Measurements from ENCODE around the gene ABCG2.

ABCG2 gene

DNA sequence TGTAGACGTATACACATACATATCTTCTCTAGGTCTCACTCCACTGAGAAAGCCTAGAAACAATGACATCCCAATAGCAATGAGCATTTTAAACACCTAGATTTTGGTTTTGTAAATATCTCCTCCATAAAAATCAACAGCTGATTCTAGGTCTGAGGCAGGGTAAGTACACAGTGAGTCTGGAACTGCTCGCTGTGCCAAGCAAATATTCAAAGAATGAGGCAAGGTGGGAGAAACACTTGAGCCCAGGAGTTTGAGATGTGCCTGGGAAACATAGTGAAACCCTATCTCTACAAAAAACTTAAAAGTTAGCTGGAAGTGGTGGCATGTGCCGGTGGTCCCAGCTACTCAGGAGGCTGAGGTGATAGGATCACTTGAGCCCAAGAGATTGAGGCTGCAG lies 22.2 kb downstream of the ABCG2 start:
- POLR2A ChIA-PET = no interaction called here
- H3K4me1 ChIP-seq (ENCODE audit: control insufficient read depth, insufficient read depth, low read length) = no peaks in the 10 kb centered on the region
- H3K27ac ChIP-seq (ENCODE audit: extremely low read depth, low read depth, low read length) = no peak overlapping the region
- no peaks in the 10 kb centered on the region for H3K36me3 ChIP-seq (ENCODE audit: control insufficient read depth in 2 of 2, insufficient read depth in 1 of 2, low read length in 2 of 2)
- H3K9me3 ChIP-seq (ENCODE audit: control insufficient read depth, insufficient read depth, low read depth, low read length) = no peaks in the 10 kb centered on the region
- no peak overlapping the region for H3K4me3 ChIP-seq (ENCODE audit: low read depth, low read length)
- TF ChIP-seq ZNF660 (tag by site-specific recombination; IDR thresholded peaks at IDR 0.05) (no peak), ZNF791 (tag by site-specific recombination; IDR thresholded peaks at IDR 0.05) (no peak), ZNF155 (tag by site-specific recombination; IDR thresholded peaks at IDR 0.05) (no peak)
- TF ChIP-seq, protein P1, sequence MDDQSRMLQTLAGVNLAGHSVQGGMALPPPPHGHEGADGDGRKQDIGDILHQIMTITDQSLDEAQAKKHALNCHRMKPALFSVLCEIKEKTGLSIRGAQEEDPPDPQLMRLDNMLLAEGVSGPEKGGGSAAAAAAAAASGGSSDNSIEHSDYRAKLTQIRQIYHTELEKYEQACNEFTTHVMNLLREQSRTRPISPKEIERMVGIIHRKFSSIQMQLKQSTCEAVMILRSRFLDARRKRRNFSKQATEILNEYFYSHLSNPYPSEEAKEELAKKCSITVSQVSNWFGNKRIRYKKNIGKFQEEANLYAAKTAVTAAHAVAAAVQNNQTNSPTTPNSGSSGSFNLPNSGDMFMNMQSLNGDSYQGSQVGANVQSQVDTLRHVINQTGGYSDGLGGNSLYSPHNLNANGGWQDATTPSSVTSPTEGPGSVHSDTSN (CRISPR knock-in tag; IDR thresholded peaks at IDR 0.05) = no peak
- CTCF ChIA-PET = interaction anchor here (0.8 kb wide), 1 partner anchor 283 kb away, joined by 4 read pairs; no protein-coding TSS in a partner anchor

GRCh38 chr4:88135356-88135663 lies 23.1 kb downstream of the ABCG2 start:
- Histone ChIP-seq H3K9me3 (ENCODE audit: control insufficient read depth, insufficient read depth, low read depth, low read length) (no peaks in the 10 kb centered on the region), H3K36me3 (ENCODE audit: control insufficient read depth in 2 of 2, insufficient read depth in 1 of 2, low read length in 2 of 2) (no peaks in the 10 kb centered on the region), H3K27ac (ENCODE audit: extremely low read depth, low read depth, low read length) (no peak overlapping the region), H3K4me1 (ENCODE audit: control insufficient read depth, insufficient read depth, low read length) (no peaks in the 10 kb centered on the region), H3K4me3 (ENCODE audit: low read depth, low read length) (no peak overlapping the region)
- TF ChIP-seq ZNF416 (tag by site-specific recombination; IDR thresholded peaks at IDR 0.05) (no peak), ZNF274 (IDR thresholded peaks at IDR 0.05; ENCODE audit: low read length) (no peak), ZNF274 (tag by site-specific recombination; IDR thresholded peaks at IDR 0.05; ENCODE audit: borderline replicate concordance) (no peak), ZNF423 (tag by site-specific recombination; IDR thresholded peaks at IDR 0.05) (no peak), ZNF518A (tag by site-specific recombination; conservative IDR thresholded peaks at IDR 0.05; ENCODE audit: low read depth) (no peak), ZNF302 (tag by site-specific recombination; IDR thresholded peaks at IDR 0.05; ENCODE audit: low read depth) (no peak), ZNF777 (tag by site-specific recombination; IDR thresholded peaks at IDR 0.05; ENCODE audit: borderline replicate concordance) (no peak), ZNF76 (tag by site-specific recombination; IDR thresholded peaks at IDR 0.05; ENCODE audit: borderline replicate concordance, low read depth) (no peak), ZNF354C (tag by site-specific recombination; IDR thresholded peaks at IDR 0.05; ENCODE audit: borderline replicate concordance, low read depth) (no peak), KLF16 (tag by site-specific recombination; IDR thresholded peaks at IDR 0.05) (no peak), ZNF10 (tag by site-specific recombination; IDR thresholded peaks at IDR 0.05) (no peak), GFI1B (tag by site-specific recombination; IDR thresholded peaks at IDR 0.05) (no peak), ZNF202 (tag by site-specific recombination; IDR thresholded peaks at IDR 0.05; ENCODE audit: borderline replicate concordance) (no peak), ZNF138 (tag by site-specific recombination; IDR thresholded peaks at IDR 0.05; ENCODE audit: borderline replicate concordance) (no peak), ZNF18 (tag by site-specific recombination; IDR thresholded peaks at IDR 0.05) (no peak), AEBP2 (tag by site-specific recombination; IDR thresholded peaks at IDR 0.05; ENCODE audit: borderline replicate concordance) (no peak), GLI4 (tag by site-specific recombination; IDR thresholded peaks at IDR 0.05) (no peak), MEIS1 (CRISPR knock-in tag; IDR thresholded peaks at IDR 0.05; ENCODE audit: borderline replicate concordance) (no peak)
- TF ChIP-seq, protein P2, sequence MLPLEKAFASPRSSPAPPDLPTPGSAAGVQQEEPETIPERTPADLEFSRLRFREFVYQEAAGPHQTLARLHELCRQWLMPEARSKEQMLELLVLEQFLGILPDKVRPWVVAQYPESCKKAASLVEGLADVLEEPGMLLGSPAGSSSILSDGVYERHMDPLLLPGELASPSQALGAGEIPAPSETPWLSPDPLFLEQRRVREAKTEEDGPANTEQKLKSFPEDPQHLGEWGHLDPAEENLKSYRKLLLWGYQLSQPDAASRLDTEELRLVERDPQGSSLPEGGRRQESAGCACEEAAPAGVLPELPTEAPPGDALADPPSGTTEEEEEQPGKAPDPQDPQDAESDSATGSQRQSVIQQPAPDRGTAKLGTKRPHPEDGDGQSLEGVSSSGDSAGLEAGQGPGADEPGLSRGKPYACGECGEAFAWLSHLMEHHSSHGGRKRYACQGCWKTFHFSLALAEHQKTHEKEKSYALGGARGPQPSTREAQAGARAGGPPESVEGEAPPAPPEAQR (tag by site-specific recombination; IDR thresholded peaks at IDR 0.05) = no peak
- ChIA-PET CTCF (no interaction called here), POLR2A (no interaction called here)
